Neural progenitor cell (in vitro differentiated cells): Measurements from ENCODE around the gene PLXNB1.

ENCODE experiments used
- EZH2 ChIP-seq: fragments of 200-600 bp; sonication (generic); IDR thresholded peaks from 2 replicates; pipeline ENCODE4 v1.6.1; 2017; ENCODE audit warnings: antibody characterized with exemption, mild to moderate bottlenecking, moderate library complexity
- TF ChIP-seq, protein P1 (sequence below): fragments of 200-600 bp; sonication (generic); IDR thresholded peaks from 2 replicates; pipeline ENCODE4 v1.5.1; 2017; ENCODE audit warnings: antibody characterized with exemption, mild to moderate bottlenecking

DNA sequence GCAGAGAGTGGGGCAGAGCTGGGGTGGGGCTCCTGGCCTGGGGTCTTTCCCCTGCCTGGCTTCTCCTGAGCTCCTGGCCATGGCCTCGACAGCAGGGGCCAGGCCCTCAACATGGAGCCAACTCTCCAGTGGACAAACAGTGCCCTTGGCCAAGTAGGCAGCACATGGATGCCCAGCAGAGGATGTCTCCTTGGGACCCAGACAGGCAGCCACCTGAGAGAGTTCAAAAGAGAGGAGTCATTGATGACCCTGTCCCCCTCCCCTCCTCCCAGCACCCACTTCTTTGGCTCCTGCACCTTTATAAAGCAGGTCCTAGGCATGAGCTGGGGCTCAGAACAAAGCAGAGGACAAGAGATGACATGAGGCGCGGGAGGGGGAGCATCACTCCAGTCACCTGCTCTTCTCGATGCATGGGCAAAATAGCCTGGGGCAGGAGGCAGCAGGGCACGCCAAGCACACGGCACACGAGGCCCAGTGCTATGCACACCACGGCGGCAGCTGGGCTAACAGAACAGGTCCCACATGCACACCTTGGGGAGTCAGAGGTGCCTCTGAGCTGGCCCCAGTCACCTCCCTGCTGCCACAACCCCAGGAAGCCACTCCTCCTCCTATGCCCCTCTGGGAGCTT lies 46.7 kb upstream of the PLXNB1 start:
- TF ChIP-seq, protein P1, sequence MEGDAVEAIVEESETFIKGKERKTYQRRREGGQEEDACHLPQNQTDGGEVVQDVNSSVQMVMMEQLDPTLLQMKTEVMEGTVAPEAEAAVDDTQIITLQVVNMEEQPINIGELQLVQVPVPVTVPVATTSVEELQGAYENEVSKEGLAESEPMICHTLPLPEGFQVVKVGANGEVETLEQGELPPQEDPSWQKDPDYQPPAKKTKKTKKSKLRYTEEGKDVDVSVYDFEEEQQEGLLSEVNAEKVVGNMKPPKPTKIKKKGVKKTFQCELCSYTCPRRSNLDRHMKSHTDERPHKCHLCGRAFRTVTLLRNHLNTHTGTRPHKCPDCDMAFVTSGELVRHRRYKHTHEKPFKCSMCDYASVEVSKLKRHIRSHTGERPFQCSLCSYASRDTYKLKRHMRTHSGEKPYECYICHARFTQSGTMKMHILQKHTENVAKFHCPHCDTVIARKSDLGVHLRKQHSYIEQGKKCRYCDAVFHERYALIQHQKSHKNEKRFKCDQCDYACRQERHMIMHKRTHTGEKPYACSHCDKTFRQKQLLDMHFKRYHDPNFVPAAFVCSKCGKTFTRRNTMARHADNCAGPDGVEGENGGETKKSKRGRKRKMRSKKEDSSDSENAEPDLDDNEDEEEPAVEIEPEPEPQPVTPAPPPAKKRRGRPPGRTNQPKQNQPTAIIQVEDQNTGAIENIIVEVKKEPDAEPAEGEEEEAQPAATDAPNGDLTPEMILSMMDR, result no peak
- no peak for TF ChIP-seq EZH2
